HG02852 (cell line): Measurements from ENCODE around the gene SCNN1A.
A peak's percentile ranks its signal among the peaks of the same experiment; 100 is the strongest.

Source experiments
- ATAC-seq: cut with Tn5 transposase; IDR thresholded peaks from one replicate; pipeline ENCODE4 v1.9.1; 2021; ENCODE audit warnings: mild to moderate bottlenecking, moderate library complexity; ENCODE audit not compliant: unreplicated experiment

The SCNN1A gene

GRCh38 chr12:6322352-6322751 lies 53.0 kb downstream of the SCNN1A start:
- no peak for ATAC-seq

- no peak for ATAC-seq
Measured at GRCh38 chr12:6321905-6322304, 53.5 kb downstream of the SCNN1A start.

GRCh38 chr12:6319446-6319845 lies 55.9 kb downstream of the SCNN1A start:
- no peak for ATAC-seq

- no peak for ATAC-seq
Measured at GRCh38 chr12:6318440-6318879, 56.9 kb downstream of the SCNN1A start.

GRCh38 chr12:6317693-6318439 lies 57.5 kb downstream of the SCNN1A start:
- no peak for ATAC-seq

- no peak for ATAC-seq
Measured at GRCh38 chr12:6316921-6317692, 58.3 kb downstream of the SCNN1A start.

- no peak for ATAC-seq
Measured at GRCh38 chr12:6315704-6316597, 59.4 kb downstream of the SCNN1A start.

- ATAC-seq = no peak
Measured at GRCh38 chr12:6315184-6315583, 60.2 kb downstream of the SCNN1A start.

- no peak for ATAC-seq
Measured at GRCh38 chr12:6314776-6315175, 60.6 kb downstream of the SCNN1A start.

GRCh38 chr12:6313326-6313940 lies 61.9 kb downstream of the SCNN1A start:
- no peak for ATAC-seq

- ATAC-seq = peak; percentile 70
Measured at GRCh38 chr12:6312529-6313325, 62.6 kb downstream of the SCNN1A start.

GRCh38 chr12:6311822-6312528 lies 63.4 kb downstream of the SCNN1A start:
- no peak for ATAC-seq

GRCh38 chr12:6310771-6311610 lies 64.4 kb downstream of the SCNN1A start:
- no peak for ATAC-seq

GRCh38 chr12:6307529-6307928 lies 67.8 kb downstream of the SCNN1A start:
- ATAC-seq = no peak

GRCh38 chr12:6306599-6307220 lies 68.7 kb downstream of the SCNN1A start:
- ATAC-seq = no peak

- ATAC-seq = no peak
Measured at GRCh38 chr12:6306151-6306550, 69.2 kb downstream of the SCNN1A start.

GRCh38 chr12:6303071-6303470 lies 72.3 kb downstream of the SCNN1A start:
- ATAC-seq = no peak

- ATAC-seq = no peak
Measured at GRCh38 chr12:6302621-6303020, 72.7 kb downstream of the SCNN1A start.
